HG03521 (cell line): ENCODE results near the gene CGREF1.

Experiments used
- ATAC-seq: cut with Tn5 transposase; IDR thresholded peaks from one replicate; pipeline ENCODE4 v1.9.1; 2021; ENCODE audit warnings: mild to moderate bottlenecking, moderate library complexity; ENCODE audit not compliant: unreplicated experiment

The CGREF1 gene

GRCh38 chr2:27051902-27052645 lies 66.9 kb downstream of the CGREF1 start:
- ATAC-seq: no peak

GRCh38 chr2:27050996-27051901 lies 67.7 kb downstream of the CGREF1 start, which contains the start of gene AGBL5:
AGBL5 (plus strand) TSS chr2:27051668; CDS start chr2:27052959, 1,291 bp downstream.
- peak; percentile 68 for ATAC-seq
